ENCODE data around the gene MAML1.
"Not testable (repeated sequence)": the region's sequence is repeated elsewhere in the genome, so short reads cannot be mapped to it uniquely, and the experiment has no call there.

MAML1 gene

DNA sequence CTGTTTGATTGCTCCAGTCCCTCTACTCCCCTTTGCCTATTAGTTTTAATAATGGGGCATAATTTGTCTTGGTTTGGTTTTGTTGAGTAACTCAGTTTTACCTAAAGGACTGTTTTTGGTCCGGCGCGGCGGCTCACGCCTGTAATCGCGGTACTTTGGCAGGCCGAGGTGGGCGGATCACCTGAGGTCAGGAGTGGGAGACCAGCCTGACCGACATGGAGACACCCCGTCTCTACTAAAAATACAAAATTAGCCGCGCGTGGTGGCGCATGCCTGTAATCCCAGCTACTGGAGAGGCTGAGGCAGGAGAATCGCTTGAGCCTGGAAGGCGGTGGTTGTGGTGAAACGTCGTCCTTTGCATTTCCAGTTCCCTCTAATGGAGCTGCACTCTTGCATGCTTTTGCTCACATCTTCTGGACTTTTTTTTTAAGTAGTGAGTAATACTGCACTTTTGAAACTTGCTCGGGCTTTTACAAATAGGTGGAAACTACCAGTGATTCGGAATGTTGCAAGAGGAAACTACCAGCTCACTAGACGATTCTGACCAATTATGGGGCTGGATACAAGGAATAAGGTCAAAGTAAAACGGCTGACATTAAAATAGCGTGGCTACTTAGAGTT is 721 bp upstream of the MAML1 start:
- TF ChIP-seq POU2F2 (IDR thresholded peaks at IDR 0.05; ENCODE audit: low read depth, low read length) = no peak
- TF ChIP-seq PAX5 (IDR thresholded peaks at IDR 0.05; ENCODE audit: insufficient read depth, low read length, severe bottlenecking) = no peak
- no peak for TF ChIP-seq POLR2AphosphoS5 (IDR thresholded peaks at IDR 0.05; ENCODE audit: low read depth, low read length)
- peak; percentile 32; the same call in 1 of the 2 replicates for TF ChIP-seq SPI1 (IDR thresholded peaks at IDR 0.05; ENCODE audit: low read depth, low read length)
- peak; percentile 17; the same call in 1 of the 2 replicates for TF ChIP-seq TAF1 (IDR thresholded peaks at IDR 0.05; ENCODE audit: low read depth, low read length)
- no peak for TF ChIP-seq POLR2A (IDR thresholded peaks at IDR 0.05; ENCODE audit: low read depth, low read length)
- DNase-seq (ENCODE audit: insufficient read length, low spot score) = no peak
- no peak for FAIRE-seq

DNA sequence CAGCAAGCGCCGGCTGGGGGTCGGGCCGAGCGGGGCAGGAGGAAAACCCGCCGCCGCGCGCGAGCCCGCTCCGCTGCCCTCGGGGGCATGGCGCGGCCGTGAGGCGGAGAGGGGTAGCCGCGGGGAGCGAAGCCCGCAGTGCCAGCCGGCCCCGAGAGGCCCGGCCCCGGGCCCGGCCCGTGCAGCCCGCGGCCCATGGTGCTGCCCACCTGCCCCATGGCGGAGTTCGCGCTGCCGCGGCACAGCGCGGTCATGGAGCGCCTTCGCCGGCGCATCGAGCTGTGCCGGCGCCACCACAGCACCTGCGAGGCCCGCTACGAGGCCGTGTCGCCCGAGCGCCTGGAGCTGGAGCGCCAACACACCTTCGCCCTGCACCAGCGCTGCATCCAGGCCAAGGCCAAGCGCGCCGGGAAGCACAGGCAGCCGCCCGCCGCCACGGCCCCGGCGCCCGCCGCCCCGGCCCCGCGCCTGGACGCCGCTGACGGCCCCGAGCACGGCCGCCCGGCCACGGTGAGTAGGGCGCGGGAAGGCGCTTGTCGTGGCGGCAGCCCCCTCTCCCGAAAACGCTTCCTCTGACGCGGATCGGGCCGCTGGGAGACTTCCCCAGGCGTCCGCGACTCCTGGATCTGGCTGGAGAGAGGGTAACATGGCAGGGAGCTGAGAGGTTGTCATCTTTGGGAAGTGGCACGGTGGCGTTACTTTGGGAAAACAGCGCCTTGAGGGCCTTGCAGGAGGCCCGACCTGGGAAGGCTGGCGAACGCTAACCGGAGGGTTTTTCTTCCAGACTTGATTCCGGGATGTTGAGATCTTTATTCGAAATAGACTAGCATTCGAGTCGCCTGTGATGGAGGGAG is 523 bp downstream of the MAML1 start:
- TF ChIP-seq SPI1 (IDR thresholded peaks at IDR 0.05; ENCODE audit: low read depth, low read length) = no peak
- no peak for FAIRE-seq
- peak; percentile 41 for DNase-seq (ENCODE audit: insufficient read length, low spot score)

DNA sequence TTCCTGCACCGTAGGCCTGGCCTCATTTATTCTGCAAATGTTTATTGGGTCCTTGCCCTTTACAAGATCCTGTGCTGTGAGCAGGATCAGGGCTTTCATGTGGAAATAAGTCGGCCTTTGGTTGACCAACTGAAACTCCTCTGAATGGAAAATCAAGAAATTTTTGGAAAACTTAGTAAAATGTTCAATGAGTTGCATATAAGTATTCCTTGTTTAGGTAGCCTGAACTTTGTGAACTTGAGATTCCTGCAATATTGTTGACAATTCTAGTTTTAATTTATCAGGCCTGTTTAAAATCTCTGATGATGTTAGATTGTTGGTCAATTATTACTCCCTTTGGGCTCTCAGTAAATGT is 1.1 kb downstream of the MAML1 start:
- TF ChIP-seq POU2F2 (IDR thresholded peaks at IDR 0.05; ENCODE audit: low read depth, low read length) (no peak), POLR2AphosphoS5 (IDR thresholded peaks at IDR 0.05; ENCODE audit: low read depth, low read length) (no peak), SPI1 (IDR thresholded peaks at IDR 0.05; ENCODE audit: low read depth, low read length) (no peak), POLR2A (IDR thresholded peaks at IDR 0.05; ENCODE audit: low read depth, low read length) (no peak), PAX5 (IDR thresholded peaks at IDR 0.05; ENCODE audit: insufficient read depth, low read length, severe bottlenecking) (no peak), TAF1 (IDR thresholded peaks at IDR 0.05; ENCODE audit: low read depth, low read length) (no peak)
- FAIRE-seq (no peak), DNase-seq (ENCODE audit: insufficient read length, low spot score) (no peak)

DNA sequence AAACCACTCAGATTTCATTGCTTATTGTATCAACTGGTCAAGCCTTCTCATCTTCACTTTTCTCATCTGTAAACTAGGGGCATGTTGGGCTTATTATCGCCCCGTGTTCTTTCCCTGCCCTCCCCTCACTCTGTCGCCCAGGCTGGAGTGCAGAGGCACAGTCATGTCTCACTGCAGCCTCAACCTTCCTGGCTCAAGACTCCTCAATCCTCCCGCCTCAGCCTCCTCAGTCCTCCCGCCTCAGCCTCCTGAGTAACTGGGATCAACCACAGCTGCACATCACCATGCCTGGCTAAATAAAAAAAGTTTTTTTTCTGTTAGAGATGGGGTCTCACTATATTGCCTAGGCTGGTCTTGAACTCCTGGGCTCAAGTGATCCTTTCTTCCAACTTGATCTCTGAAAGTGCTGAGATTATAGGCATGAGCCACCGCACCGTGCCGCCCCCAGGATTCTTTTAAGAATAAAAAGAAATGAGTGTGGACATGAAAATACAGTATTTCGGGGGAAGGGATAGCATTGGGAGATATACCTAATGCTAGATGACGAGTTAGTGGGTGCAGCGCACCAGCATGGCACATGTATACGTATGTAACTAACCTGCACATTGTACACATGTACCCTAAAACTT is 2.0 kb downstream of the MAML1 start:
- no peak for TF ChIP-seq POLR2A (IDR thresholded peaks at IDR 0.05; ENCODE audit: low read depth, low read length)
- no peak for TF ChIP-seq TAF1 (IDR thresholded peaks at IDR 0.05; ENCODE audit: low read depth, low read length)
- TF ChIP-seq SPI1 (IDR thresholded peaks at IDR 0.05; ENCODE audit: low read depth, low read length) = no peak
- TF ChIP-seq POLR2AphosphoS5 (IDR thresholded peaks at IDR 0.05; ENCODE audit: low read depth, low read length) = no peak
- TF ChIP-seq PAX5 (IDR thresholded peaks at IDR 0.05; ENCODE audit: insufficient read depth, low read length, severe bottlenecking) = no peak
- TF ChIP-seq POU2F2 (IDR thresholded peaks at IDR 0.05; ENCODE audit: low read depth, low read length) = no peak
- no peak for DNase-seq (ENCODE audit: insufficient read length, low spot score)
- FAIRE-seq = no peak

DNA sequence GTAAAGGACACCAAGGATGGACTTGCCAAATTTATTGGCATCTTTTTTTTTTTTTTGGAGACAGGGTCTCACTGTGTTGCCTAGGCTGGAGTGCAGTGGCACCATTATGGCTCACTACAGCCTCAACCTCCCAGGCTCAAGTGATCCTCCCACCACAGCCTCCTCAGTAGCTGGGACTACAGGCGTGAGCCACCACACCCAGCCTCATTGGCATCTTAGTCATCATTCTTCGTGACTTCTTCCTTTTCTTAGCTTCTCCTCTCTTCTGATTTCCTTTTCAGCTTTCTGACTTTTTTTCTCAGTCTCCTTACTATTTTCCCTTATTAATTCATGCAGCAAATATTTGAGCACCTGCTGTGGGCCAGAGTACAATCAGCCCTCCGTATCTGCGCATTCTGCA is 6.1 kb downstream of the MAML1 start:
- FAIRE-seq (no peak), DNase-seq (ENCODE audit: insufficient read length, low spot score) (no peak)
- TF ChIP-seq TAF1 (IDR thresholded peaks at IDR 0.05; ENCODE audit: low read depth, low read length) (no peak), POU2F2 (IDR thresholded peaks at IDR 0.05; ENCODE audit: low read depth, low read length) (no peak), SPI1 (IDR thresholded peaks at IDR 0.05; ENCODE audit: low read depth, low read length) (no peak), PAX5 (IDR thresholded peaks at IDR 0.05; ENCODE audit: insufficient read depth, low read length, severe bottlenecking) (no peak), POLR2AphosphoS5 (IDR thresholded peaks at IDR 0.05; ENCODE audit: low read depth, low read length) (no peak), POLR2A (IDR thresholded peaks at IDR 0.05; ENCODE audit: low read depth, low read length) (no peak)

DNA sequence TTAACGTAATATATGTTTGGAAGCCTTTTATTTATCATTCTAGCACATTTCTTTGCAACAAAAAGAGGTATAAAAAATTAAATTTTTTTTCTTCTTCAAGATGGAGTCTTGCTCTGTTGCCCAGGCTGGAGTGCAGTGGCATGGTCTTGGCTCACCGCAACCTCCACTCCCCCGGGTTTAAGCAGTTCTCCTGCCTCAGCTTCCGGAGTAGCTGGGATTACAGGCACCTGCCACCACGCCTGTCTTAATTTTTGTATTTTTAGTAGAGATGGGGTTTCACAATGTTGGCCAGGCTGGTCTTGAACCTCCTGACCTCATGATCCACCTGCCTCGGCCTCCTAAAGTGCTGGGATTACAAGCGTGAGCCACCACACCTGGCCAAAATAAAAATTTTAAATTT is 11.5 kb downstream of the MAML1 start:
- not testable (repeated sequence) for FAIRE-seq; DNase-seq (ENCODE audit: insufficient read length, low spot score)

DNA sequence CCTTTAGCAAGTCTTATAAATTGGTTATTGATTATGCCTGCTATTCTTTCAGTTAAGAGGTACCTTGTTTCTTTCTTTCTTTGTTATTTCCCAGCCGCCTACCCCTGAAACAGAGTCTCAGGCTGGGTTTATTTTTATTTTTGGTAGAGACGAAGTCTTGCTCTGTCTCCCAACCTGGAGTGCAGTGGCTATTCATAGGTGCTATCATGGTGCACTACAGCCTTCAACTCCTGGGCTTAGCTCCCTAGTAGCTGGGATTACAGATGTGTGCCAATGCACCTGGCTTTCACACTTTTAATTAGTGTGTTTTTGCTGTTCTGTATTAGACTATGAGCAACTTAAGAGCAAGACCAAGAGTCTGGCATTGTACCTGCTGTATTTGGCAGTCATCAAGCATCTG is 14.2 kb downstream of the MAML1 start:
- FAIRE-seq = no peak
- TF ChIP-seq POLR2A (IDR thresholded peaks at IDR 0.05; ENCODE audit: low read depth, low read length) = no peak
- TF ChIP-seq POU2F2 (IDR thresholded peaks at IDR 0.05; ENCODE audit: low read depth, low read length) = no peak
- no peak for TF ChIP-seq TAF1 (IDR thresholded peaks at IDR 0.05; ENCODE audit: low read depth, low read length)
- no peak for DNase-seq (ENCODE audit: insufficient read length, low spot score)

GRCh38 chr5:179747811-179748210 is 15.2 kb downstream of the MAML1 start:
- no peak for DNase-seq (ENCODE audit: insufficient read length, low spot score)
- TF ChIP-seq TAF1 (IDR thresholded peaks at IDR 0.05; ENCODE audit: low read depth, low read length) = no peak
- no peak for TF ChIP-seq POLR2AphosphoS5 (IDR thresholded peaks at IDR 0.05; ENCODE audit: low read depth, low read length)
- no peak for TF ChIP-seq SPI1 (IDR thresholded peaks at IDR 0.05; ENCODE audit: low read depth, low read length)
- TF ChIP-seq POU2F2 (IDR thresholded peaks at IDR 0.05; ENCODE audit: low read depth, low read length) = no peak
- no peak for FAIRE-seq

DNA sequence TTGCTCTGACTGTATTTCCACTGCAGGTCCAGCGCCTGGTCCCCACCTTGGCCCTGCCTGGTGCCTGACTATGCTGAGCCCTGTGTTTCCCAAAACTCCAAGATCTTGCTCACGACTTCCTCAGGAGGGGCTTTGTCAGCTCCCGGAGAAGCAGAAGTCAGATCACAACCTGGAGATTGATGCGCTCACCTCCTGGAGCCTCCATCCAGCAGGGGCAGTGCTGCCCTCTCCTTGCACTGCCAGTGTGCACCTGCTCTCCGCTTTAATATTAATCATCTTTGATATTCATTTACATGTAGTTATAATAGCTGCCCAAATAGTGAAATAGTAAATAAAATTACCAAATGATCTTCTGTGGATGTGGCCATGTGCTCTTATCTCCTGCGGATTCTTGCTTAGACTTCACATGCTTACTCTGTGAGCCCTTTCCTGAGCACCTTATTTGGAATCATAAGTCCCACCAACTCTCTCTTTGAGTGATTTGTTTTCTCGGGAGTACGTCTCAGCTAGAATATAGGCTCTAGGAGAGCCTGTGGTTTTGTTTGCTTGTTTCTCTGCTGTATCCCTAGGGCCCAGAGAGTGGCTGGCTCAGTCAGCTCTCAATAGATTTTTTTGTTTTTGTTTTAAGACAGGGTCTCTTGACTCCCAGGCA is 17.4 kb downstream of the MAML1 start:
- DNase-seq (ENCODE audit: insufficient read length, low spot score) (no peak), FAIRE-seq (no peak)
- TF ChIP-seq TAF1 (IDR thresholded peaks at IDR 0.05; ENCODE audit: low read depth, low read length) = no peak
- no peak for TF ChIP-seq SPI1 (IDR thresholded peaks at IDR 0.05; ENCODE audit: low read depth, low read length)
- no peak for TF ChIP-seq POLR2A (IDR thresholded peaks at IDR 0.05; ENCODE audit: low read depth, low read length)
- TF ChIP-seq POLR2AphosphoS5 (IDR thresholded peaks at IDR 0.05; ENCODE audit: low read depth, low read length) = no peak
- TF ChIP-seq POU2F2 (IDR thresholded peaks at IDR 0.05; ENCODE audit: low read depth, low read length) = no peak
- no peak for TF ChIP-seq PAX5 (IDR thresholded peaks at IDR 0.05; ENCODE audit: insufficient read depth, low read length, severe bottlenecking)

DNA sequence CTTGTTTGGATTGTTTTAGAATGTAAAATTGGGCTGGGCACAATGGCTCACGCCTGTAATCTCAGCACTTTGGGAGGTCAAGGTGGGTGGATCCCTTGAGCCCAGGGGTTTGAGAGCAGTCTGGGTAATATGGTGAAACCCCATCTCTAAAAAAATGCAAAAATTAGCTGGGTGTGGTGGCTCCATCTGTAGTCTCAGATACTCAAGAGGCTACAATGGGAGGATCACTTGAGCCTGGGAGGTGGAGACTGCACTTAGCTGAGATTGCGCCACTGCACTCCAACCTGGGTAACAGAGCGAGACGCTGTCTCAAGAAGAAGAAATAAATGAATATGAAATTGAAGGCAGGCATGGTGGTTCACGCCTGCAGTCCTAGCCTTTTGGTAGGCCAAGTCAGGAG is 21.3 kb downstream of the MAML1 start:
- FAIRE-seq = peak; percentile 40
- no peak for DNase-seq (ENCODE audit: insufficient read length, low spot score)
- TF ChIP-seq SPI1 (IDR thresholded peaks at IDR 0.05; ENCODE audit: low read depth, low read length) (no peak), TAF1 (IDR thresholded peaks at IDR 0.05; ENCODE audit: low read depth, low read length) (no peak), POLR2A (IDR thresholded peaks at IDR 0.05; ENCODE audit: low read depth, low read length) (no peak), POLR2AphosphoS5 (IDR thresholded peaks at IDR 0.05; ENCODE audit: low read depth, low read length) (no peak), PAX5 (IDR thresholded peaks at IDR 0.05; ENCODE audit: insufficient read depth, low read length, severe bottlenecking) (no peak), POU2F2 (IDR thresholded peaks at IDR 0.05; ENCODE audit: low read depth, low read length) (no peak)
